Measurements from ENCODE around the gene ALDH8A1. TPM values are rescaled to one million over a fixed set of nuclear protein-coding genes. Genes with fewer than 3 reads are reported as not detected.
"Not testable (repeated sequence)": the region's sequence is repeated elsewhere in the genome, so short reads cannot be mapped to it uniquely, and the experiment has no call there.

Gene ALDH8A1
- total RNA-seq, 1 experiment from 2014 or later = 0.03 TPM

- peak; percentile 80 for DNase-seq (ENCODE audit: low read depth)
Observed at GRCh38 chr6:134911547-134911946, 38.4 kb downstream of the ALDH8A1 start.

GRCh38 chr6:134910593-134910935 is 39.3 kb downstream of the ALDH8A1 start:
- no peak for DNase-seq (ENCODE audit: low read depth)

DNA sequence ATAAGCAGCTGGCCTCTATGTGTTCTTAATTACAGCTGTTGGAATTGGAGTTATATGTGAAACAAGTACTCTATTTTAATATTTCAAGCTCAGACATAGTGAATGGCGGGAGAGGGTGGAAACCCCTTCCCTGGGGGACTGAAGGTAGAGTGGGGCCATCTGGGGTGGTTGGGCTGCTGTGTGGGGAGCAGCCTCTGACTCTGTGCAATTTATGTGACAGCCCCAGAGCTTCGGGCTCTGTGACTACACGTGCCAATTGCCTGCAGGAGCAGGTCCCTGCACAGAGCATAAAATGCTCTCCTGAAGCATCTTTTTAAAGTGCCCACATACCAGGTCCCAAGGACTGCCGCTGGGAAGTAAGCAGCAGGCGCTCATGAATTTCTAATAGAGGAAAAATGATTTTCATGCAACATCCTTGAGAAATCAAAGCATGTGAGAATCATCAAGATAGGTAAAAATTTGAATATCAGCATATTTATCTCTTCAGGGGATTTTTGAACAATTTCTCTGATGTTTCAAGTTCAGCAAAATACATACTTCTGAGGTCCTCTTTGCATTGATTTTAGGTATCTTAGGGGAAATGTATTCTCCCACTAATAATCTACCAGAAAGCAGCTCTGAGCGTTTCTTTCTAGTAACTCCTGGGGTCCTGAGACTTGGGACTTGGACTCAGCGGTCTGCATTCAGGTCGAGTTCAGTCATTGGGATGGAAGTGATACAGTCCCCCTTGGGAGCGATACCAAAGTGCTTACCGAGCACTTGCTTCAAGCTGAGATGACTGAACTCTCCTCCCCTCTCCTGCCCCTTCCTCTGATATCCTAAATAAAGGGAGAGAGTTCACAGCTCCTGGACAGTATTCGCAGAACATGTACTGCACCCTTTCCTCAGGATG is 40.0 kb downstream of the ALDH8A1 start:
- DNase-seq (ENCODE audit: low read depth) = no peak

GRCh38 chr6:134908906-134909516 is 40.9 kb downstream of the ALDH8A1 start:
- peak; percentile 95 for DNase-seq (ENCODE audit: low read depth)

- not testable (repeated sequence) for DNase-seq (ENCODE audit: low read depth)
Observed at GRCh38 chr6:134904731-134905130, 45.2 kb downstream of the ALDH8A1 start.

DNA sequence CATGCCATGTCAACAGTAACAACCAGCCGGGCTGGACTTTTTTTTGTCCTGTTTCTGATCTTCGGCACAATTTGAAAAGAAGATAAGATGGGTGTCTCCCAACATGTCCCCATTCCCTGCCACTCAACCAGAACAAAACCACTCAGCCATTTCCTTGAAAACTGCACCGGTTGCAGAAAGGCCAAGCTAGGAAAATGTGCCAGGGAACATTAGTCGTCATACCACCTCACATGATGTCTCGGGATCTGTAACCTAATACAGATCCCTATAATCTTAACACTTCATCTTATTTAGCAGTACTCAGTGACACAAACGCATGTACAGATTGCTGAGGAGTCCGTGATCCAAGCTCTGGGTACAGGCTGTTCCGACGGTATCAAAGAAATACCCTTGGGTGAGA is 46.5 kb downstream of the ALDH8A1 start:
- DNase-seq (ENCODE audit: low read depth) = no peak

DNA sequence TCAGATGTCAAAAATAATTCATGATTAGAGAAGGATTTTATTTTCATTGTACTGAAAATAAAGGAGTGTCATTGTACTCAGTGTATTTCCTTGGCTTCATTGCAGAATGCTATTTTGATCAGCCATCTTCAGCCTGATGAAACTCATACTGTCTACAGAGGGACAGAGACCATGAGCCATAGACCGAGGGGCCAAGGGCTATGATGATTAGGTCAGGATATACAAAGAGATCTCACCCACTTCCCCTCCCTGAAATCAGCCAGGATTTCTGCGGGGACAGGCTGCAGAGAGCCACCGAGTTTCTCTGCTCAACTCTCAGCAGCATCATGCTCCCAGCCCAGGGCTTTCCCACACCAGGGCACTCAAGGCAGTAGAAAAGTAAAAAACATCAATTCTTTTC is 47.0 kb downstream of the ALDH8A1 start:
- no peak for DNase-seq (ENCODE audit: low read depth)

DNA sequence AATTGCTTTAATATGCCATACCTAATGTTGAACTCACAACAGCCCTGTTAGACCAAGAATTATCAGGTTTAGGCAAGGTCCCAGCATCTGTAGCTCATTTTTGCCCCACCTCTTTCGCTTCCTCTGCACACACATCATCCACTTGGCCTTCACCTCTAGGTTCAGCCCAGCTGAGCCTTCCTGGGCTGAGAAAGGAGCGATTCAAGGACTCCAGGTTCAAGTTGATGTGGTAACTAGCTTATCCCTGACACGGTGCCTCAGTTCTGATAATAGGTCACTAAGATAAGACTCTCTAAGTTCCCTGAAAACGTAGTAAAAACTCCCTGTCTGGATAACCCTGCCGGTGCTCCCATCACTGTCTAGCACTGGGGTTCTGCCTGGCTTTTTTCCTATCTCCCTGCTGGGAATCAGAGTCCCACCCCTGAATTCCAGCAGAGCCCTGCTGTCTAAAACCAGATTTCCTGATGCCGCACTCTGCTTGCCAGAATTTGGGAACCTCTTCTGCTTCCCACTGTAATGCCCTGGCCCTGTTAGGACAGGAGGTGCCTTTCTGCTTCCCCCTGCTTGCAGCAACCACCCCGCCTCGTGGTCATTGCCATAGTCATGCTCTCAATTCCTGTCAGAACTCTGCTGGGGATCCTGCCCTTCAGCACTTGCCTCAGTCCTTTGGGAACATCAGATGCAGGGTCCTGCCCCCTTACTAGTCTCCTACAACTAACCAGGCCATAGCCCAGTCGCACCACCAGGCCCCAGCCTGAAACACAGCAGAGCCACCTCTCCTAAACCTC is 47.6 kb downstream of the ALDH8A1 start:
- no peak for DNase-seq (ENCODE audit: low read depth)

GRCh38 chr6:134898575-134898974 is 51.3 kb downstream of the ALDH8A1 start:
- DNase-seq (ENCODE audit: low read depth) = no peak

DNA sequence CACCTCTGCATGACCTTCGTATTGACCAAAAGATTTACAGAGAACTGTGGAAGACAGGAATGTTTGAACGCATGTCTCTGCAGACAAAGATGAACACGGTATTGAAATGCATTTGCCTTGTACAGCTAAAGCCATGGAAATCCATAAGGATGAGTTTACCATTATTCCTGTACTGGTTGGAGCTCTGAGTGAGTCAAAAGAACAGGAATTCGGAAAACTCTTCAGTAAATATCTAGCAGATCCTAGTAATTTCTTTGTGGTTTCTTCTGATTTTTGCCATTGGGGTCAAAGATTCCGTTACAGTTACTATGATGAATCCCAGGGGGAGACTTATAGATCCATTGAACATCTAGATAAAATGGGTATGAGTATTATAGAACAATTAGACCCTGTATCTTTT is 51.7 kb downstream of the ALDH8A1 start:
- DNase-seq (ENCODE audit: low read depth) = not testable (repeated sequence)

DNA sequence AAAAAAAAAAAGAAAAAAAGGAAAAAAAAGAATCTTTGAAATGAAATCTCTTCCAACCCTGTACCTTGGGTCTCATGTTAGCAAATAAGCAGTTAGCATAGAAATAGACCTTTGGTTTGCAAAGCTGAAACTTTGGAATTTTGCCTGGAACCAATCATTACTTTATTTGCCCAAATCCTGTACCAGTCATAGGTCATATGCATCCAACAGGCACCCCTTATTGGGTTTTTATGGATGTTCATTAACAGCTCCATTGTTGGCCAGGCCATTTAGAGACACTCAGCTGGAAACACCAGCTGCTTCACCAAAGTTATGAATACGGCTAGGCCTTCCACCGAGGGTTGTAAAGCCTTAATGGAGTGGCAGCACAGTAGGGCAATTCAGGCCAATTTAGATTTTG is 53.0 kb downstream of the ALDH8A1 start:
- DNase-seq (ENCODE audit: low read depth) = no peak

- DNase-seq (ENCODE audit: low read depth) = no peak
Observed at GRCh38 chr6:134894800-134895199, 55.1 kb downstream of the ALDH8A1 start.

- no peak for DNase-seq (ENCODE audit: low read depth)
Observed at GRCh38 chr6:134892362-134892761, 57.5 kb downstream of the ALDH8A1 start.

GRCh38 chr6:134891633-134892032 is 58.3 kb downstream of the ALDH8A1 start:
- no peak for DNase-seq (ENCODE audit: low read depth)

DNA sequence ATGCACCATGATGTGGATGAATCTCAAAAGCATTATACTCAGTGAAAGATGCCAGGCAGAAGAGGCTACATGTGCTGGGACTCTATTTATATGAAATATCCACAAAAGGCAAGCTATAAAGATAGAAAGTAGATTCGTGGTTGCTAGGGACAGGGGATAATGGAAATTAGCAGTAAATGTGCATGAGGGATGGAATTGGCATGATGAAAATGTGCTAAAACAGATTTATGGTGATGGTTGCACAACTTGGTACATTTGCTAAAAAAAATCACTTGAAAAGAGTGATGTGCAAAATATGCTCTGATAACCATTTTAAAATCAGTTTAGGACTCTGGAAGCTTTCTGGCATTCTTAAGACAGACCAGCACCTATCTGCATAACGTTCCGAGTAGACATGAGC is 61.6 kb downstream of the ALDH8A1 start:
- no peak for DNase-seq (ENCODE audit: low read depth)

GRCh38 chr6:134884752-134885151 is 65.1 kb downstream of the ALDH8A1 start:
- no peak for DNase-seq (ENCODE audit: low read depth)

- no peak for DNase-seq (ENCODE audit: low read depth)
Observed at GRCh38 chr6:134883314-134883713, 66.6 kb downstream of the ALDH8A1 start.

- peak; percentile 56 for DNase-seq (ENCODE audit: low read depth)
Observed at GRCh38 chr6:134882426-134883038, 67.4 kb downstream of the ALDH8A1 start.

DNA sequence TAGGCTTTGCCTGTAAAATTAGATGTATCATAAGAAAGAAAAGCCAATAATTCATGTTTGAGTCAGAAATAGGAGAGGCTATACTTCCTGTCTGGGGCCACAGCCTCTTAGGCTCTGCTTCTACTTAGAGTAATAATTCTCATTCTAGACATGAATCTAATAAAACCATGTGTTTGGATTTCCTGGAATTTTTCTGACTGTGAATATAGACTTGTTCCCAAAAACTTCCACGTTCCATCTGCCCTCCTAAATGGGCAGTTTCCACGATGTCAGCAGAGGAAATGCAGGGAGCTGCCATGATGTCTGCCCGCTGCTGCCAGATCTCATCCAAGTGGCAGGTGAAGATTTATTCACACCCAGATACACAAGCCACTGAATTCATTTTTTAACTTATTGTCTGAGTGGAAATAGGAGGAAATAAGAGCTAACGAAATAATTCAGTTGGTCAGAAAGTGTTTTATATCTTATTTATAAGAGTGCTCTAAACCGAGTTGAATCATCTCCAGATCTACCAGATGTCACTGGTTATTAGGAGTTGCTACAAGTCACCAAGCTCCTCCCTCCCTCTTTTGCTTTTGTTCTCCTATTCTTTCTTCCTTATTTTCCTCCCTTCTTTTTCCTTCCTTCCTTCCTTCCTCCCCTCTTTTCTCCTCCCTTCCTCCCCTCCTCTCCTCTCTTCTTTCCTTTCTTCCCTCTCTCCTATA is 69.3 kb downstream of the ALDH8A1 start:
- no peak for DNase-seq (ENCODE audit: low read depth)

DNA sequence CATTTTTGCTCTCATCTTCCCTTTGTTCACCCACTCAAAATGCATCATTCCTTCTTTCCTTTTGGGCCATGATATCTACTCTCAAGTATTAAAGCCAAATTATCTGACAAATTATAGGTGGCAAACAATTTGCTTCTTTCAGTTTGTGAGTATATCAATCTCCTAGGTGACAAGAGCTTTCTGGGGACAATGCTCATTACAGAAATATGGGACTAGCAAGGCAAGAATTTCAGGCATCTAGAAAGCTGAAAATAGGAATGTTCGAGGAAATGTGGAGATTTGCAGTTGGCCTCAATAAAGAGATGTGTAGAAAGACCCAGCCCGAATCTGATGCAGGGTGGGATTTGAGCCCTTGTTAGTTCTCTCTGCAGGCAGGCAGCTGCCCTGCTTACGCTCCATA is 71.8 kb downstream of the ALDH8A1 start:
- DNase-seq (ENCODE audit: low read depth) = no peak

- peak; percentile 30 for DNase-seq (ENCODE audit: low read depth)
Observed at GRCh38 chr6:134875367-134875766, 74.5 kb downstream of the ALDH8A1 start.
